ENCODE measurements around the gene GABARAPL1. TPM values are rescaled to one million over a fixed set of nuclear protein-coding genes. Genes with fewer than 3 reads are reported as not detected.

The GABARAPL1 gene
- total and polyA plus RNA-seq, 2 of the 13 experiments (the other 11 are each of a cell fraction or from before 2014, with no cell fraction given), result 7.9 to 26.1 TPM

DNA sequence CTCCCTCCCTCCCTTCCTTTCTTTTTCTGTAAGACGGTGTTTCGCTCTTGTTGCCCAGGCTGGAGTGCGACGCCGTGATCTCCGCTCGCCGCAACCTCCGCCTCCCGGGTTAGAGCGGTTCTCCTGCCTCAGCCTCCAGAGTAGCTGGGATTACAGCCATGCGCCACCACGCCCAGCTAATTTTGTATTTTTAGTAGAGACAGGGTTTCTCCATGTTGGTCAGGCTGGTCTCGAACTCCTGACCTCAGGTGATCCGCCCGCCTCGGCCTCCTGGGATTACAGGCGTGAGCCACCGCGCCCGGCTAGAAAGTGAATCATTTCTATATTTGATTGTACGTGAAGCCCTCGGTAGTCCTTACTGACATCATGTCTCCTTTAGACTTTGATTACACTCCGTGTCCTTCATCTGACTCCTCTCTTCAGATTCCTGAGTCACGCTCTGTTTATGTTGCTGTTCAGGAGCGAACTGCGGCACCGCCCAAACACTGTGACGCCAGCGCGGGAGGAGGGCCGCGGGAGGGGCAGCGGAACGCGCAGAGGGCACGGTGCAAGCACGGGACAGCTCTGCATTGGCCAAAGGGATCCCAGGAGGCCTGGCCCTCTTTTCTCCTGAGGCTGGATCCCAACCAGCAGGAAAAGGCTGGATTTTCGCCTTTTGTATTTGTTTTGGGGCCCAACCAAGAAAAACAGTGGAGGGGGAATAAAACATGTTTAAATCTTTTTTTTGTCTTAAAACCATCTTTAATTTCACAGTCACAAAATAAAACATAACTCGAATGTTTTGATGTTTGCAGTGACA, 538 bp upstream of the GABARAPL1 start (continued):
- TF ChIP-seq, protein P1, sequence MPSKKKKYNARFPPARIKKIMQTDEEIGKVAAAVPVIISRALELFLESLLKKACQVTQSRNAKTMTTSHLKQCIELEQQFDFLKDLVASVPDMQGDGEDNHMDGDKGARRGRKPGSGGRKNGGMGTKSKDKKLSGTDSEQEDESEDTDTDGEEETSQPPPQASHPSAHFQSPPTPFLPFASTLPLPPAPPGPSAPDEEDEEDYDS (CRISPR knock-in tag; IDR thresholded peaks at IDR 0.05), result peak; percentile 62; the same call in 1 of the 2 replicates
- TF ChIP-seq NFYC (CRISPR knock-in tag; IDR thresholded peaks at IDR 0.05) (peak; percentile 48; the same call in 1 of the 2 replicates), KLF6 (CRISPR knock-in tag; IDR thresholded peaks at IDR 0.05) (0 out of 2 replicates have a peak, but pooled peaks have one; percentile 48), ZNF775 (CRISPR knock-in tag; IDR thresholded peaks at IDR 0.05; ENCODE audit: borderline replicate concordance) (no peak), ZNF788 (CRISPR knock-in tag; IDR thresholded peaks at IDR 0.05; ENCODE audit: borderline replicate concordance) (0 out of 2 replicates have a peak, but pooled peaks have one; percentile 39), GABPA (IDR thresholded peaks at IDR 0.05; ENCODE audit: low read depth, low read length) (no peak), GABPA (CRISPR knock-in tag; IDR thresholded peaks at IDR 0.05; ENCODE audit: low read depth) (0 out of 2 replicates have a peak, but pooled peaks have one; percentile 26), ZMYM4 (CRISPR knock-in tag; IDR thresholded peaks at IDR 0.05) (peak; percentile 35; the same call in 1 of the 2 replicates), MAFK (conservative IDR thresholded peaks at IDR 0.05 in 1 of 2, IDR thresholded peaks at IDR 0.05 in 1 of 2; ENCODE audit: low read length in 2 of 2) (peak; percentile 40 to 52; a peak in 2 of 4 replicates), ZNF468 (CRISPR knock-in tag; IDR thresholded peaks at IDR 0.05) (no peak), SNAI1 (CRISPR knock-in tag; IDR thresholded peaks at IDR 0.05; ENCODE audit: borderline replicate concordance) (0 out of 2 replicates have a peak, but pooled peaks have one; percentile 52), POGZ (CRISPR knock-in tag; IDR thresholded peaks at IDR 0.05) (peak; percentile 85), ASH2L (IDR thresholded peaks at IDR 0.05; ENCODE audit: insufficient read length, low read depth, low read length) (no peak), ZNF644 (CRISPR knock-in tag; IDR thresholded peaks at IDR 0.05; ENCODE audit: low read depth) (peak; percentile 19; the same call in 1 of the 2 replicates), ADNP (CRISPR knock-in tag; IDR thresholded peaks at IDR 0.05) (no peak), FOXK1 (CRISPR knock-in tag; IDR thresholded peaks at IDR 0.05; ENCODE audit: borderline replicate concordance, low read depth) (peak; percentile 90; the same call in 1 of the 2 replicates), ZNF564 (CRISPR knock-in tag; IDR thresholded peaks at IDR 0.05) (0 out of 2 replicates have a peak, but pooled peaks have one; percentile 51), TBL1XR1 (IDR thresholded peaks at IDR 0.05; ENCODE audit: borderline replicate concordance, low read length, partially characterized antibody) (no peak), RXRA (CRISPR knock-in tag; IDR thresholded peaks at IDR 0.05) (peak; percentile 85), ZFP1 (CRISPR knock-in tag; IDR thresholded peaks at IDR 0.05) (no peak), HMG20A (CRISPR knock-in tag; IDR thresholded peaks at IDR 0.05; ENCODE audit: borderline replicate concordance) (peak; percentile 50; the same call in 1 of the 2 replicates), FOXA1 (IDR thresholded peaks at IDR 0.05) (no peak), FOXA1 (CRISPR knock-in tag; IDR thresholded peaks at IDR 0.05) (peak; percentile 64), ZNF790 (CRISPR knock-in tag; IDR thresholded peaks at IDR 0.05; ENCODE audit: borderline replicate concordance) (0 out of 2 replicates have a peak, but pooled peaks have one; percentile 18), ZNF501 (CRISPR knock-in tag; IDR thresholded peaks at IDR 0.05) (0 out of 2 replicates have a peak, but pooled peaks have one; percentile 66), BHLHE40 (IDR thresholded peaks at IDR 0.05; ENCODE audit: low read length) (peak; percentile 90), POLR2AphosphoS2 (IDR thresholded peaks at IDR 0.05; ENCODE audit: low read depth, low read length) (0 out of 2 replicates have a peak, but pooled peaks have one; percentile 63), FOXJ3 (CRISPR knock-in tag; IDR thresholded peaks at IDR 0.05; ENCODE audit: borderline replicate concordance) (peak; percentile 61; the same call in 1 of the 2 replicates)
- TF ChIP-seq, protein P2, sequence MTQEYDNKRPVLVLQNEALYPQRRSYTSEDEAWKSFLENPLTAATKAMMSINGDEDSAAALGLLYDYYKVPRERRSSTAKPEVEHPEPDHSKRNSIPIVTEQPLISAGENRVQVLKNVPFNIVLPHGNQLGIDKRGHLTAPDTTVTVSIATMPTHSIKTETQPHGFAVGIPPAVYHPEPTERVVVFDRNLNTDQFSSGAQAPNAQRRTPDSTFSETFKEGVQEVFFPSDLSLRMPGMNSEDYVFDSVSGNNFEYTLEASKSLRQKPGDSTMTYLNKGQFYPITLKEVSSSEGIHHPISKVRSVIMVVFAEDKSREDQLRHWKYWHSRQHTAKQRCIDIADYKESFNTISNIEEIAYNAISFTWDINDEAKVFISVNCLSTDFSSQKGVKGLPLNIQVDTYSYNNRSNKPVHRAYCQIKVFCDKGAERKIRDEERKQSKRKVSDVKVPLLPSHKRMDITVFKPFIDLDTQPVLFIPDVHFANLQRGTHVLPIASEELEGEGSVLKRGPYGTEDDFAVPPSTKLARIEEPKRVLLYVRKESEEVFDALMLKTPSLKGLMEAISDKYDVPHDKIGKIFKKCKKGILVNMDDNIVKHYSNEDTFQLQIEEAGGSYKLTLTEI (CRISPR knock-in tag; conservative IDR thresholded peaks at IDR 0.05), result no peak
- TF ChIP-seq, protein P3, sequence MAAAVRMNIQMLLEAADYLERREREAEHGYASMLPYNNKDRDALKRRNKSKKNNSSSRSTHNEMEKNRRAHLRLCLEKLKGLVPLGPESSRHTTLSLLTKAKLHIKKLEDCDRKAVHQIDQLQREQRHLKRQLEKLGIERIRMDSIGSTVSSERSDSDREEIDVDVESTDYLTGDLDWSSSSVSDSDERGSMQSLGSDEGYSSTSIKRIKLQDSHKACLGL (CRISPR knock-in tag; IDR thresholded peaks at IDR 0.05), result peak; percentile 22; the same call in 1 of the 2 replicates
